ENCODE measurements around the gene CDRT4.

The CDRT4 gene

GRCh38 chr17:15431766-15432165, 35.7 kb downstream of the CDRT4 start:
- no peak for DNase-seq (ENCODE audit: low read depth in 2 of 2)

GRCh38 chr17:15431196-15431595, 36.2 kb downstream of the CDRT4 start:
- DNase-seq (ENCODE audit: low read depth in 2 of 2) = no peak

GRCh38 chr17:15424521-15424920, 42.9 kb downstream of the CDRT4 start:
- DNase-seq (ENCODE audit: low read depth in 2 of 2) = no peak

GRCh38 chr17:15422392-15422965, 44.9 kb downstream of the CDRT4 start:
- DNase-seq (ENCODE audit: low read depth in 2 of 2) = no peak

- DNase-seq (ENCODE audit: low read depth in 2 of 2) = no peak
Observed at GRCh38 chr17:15418781-15419180, 48.6 kb downstream of the CDRT4 start.

- DNase-seq (ENCODE audit: low read depth in 2 of 2) = no peak
Observed at GRCh38 chr17:15414532-15415306, 52.7 kb downstream of the CDRT4 start.

GRCh38 chr17:15413101-15413771, 54.2 kb downstream of the CDRT4 start:
- DNase-seq (ENCODE audit: low read depth in 2 of 2) = no peak

- no peak for DNase-seq (ENCODE audit: low read depth in 2 of 2)
Observed at GRCh38 chr17:15412606-15413005, 54.8 kb downstream of the CDRT4 start.

- no peak for DNase-seq (ENCODE audit: low read depth in 2 of 2)
Observed at GRCh38 chr17:15411384-15412198, 55.8 kb downstream of the CDRT4 start.

GRCh38 chr17:15409721-15410250, 57.6 kb downstream of the CDRT4 start:
- DNase-seq (ENCODE audit: low read depth in 2 of 2) = no peak

GRCh38 chr17:15408803-15409202, 58.6 kb downstream of the CDRT4 start:
- DNase-seq (ENCODE audit: low read depth in 2 of 2) = no peak

GRCh38 chr17:15406081-15406480, 61.3 kb downstream of the CDRT4 start:
- no peak for DNase-seq (ENCODE audit: low read depth in 2 of 2)

GRCh38 chr17:15405058-15405415, 62.4 kb downstream of the CDRT4 start:
- no peak for DNase-seq (ENCODE audit: low read depth in 2 of 2)

- DNase-seq (ENCODE audit: low read depth in 2 of 2) = no peak
Observed at GRCh38 chr17:15404106-15405057, 63.0 kb downstream of the CDRT4 start.

- no peak for DNase-seq (ENCODE audit: low read depth in 2 of 2)
Observed at GRCh38 chr17:15403276-15403939, 64.0 kb downstream of the CDRT4 start.

GRCh38 chr17:15399443-15399842, 68.0 kb downstream of the CDRT4 start:
- no peak for DNase-seq (ENCODE audit: low read depth in 2 of 2)

GRCh38 chr17:15398736-15399331, 68.6 kb downstream of the CDRT4 start:
- DNase-seq (ENCODE audit: low read depth in 2 of 2) = no peak

GRCh38 chr17:15398291-15398690, 69.1 kb downstream of the CDRT4 start:
- DNase-seq (ENCODE audit: low read depth in 2 of 2) = no peak

GRCh38 chr17:15397620-15398019, 69.8 kb downstream of the CDRT4 start:
- DNase-seq (ENCODE audit: low read depth in 2 of 2) = no peak

GRCh38 chr17:15395091-15395490, 72.3 kb downstream of the CDRT4 start:
- DNase-seq (ENCODE audit: low read depth in 2 of 2) = no peak

Data from stimulated activated CD4-positive, alpha-beta T cell treated with anti-CD3 and anti-CD28 coated beads, Interleukin-1b, Interleukin-23, amount 100 ng/mL, for 1 hour (primary cell).